GM23338 (cell line): ENCODE measurements around the gene GALNT4. TPM values are rescaled to one million over a fixed set of nuclear protein-coding genes. Genes with fewer than 3 reads are reported as not detected.

ENCODE experiments used
- ATAC-seq: fragments of 200-7000 bp; cut with Tn5 transposase; 3 replicates; pipeline ENCODE4 v1.9.1; 2020
- DNase-seq: peaks from one replicate; pipeline ENCODE4 v3.0.0-alpha.2; 2015; ENCODE audit warnings: low spot score
- H2AFZ ChIP-seq: fragments of 200-600 bp; sonication (generic); 2 replicates; pipeline ENCODE4 v1.8.0; 2016; ENCODE audit warnings: antibody characterized with exemption, mild to moderate bottlenecking, moderate library complexity
- H3F3A ChIP-seq: fragments of 200-600 bp; sonication (generic); replicated peaks from 2 replicates; pipeline ENCODE4 v1.8.0; 2017; ENCODE audit warnings: antibody characterized with exemption, mixed run types, low read depth
- H3K27ac ChIP-seq: fragments of 200-600 bp; sonication (generic); 2 replicates; pipeline ENCODE4 v1.6.1; 2016; ENCODE audit warnings: low read depth
- H3K27me3 ChIP-seq: fragments of 200-600 bp; sonication (generic); 2 replicates; pipeline ENCODE4 v1.8.0; 2016; ENCODE audit warnings: mild to moderate bottlenecking, mixed run types, moderate library complexity; ENCODE audit not compliant: insufficient read depth
- H3K36me3 ChIP-seq: fragments of 200-600 bp; sonication (generic); 2 replicates; pipeline ENCODE4 v1.8.0; 2016; ENCODE audit warnings: mild to moderate bottlenecking; ENCODE audit not compliant: insufficient read depth
- H3K4me1 ChIP-seq: fragments of 200-600 bp; sonication (generic); 2 replicates; pipeline ENCODE4 v1.8.0; 2016; ENCODE audit warnings: mild to moderate bottlenecking, moderate library complexity; ENCODE audit not compliant: insufficient read depth
- H3K4me2 ChIP-seq: fragments of 200-600 bp; sonication (generic); 2 replicates; pipeline ENCODE4 v1.7.1; 2017; ENCODE audit warnings: mixed run types
- H3K4me3 ChIP-seq: fragments of 200-600 bp; sonication (generic); 2 replicates; pipeline ENCODE4 v1.6.1; 2016; ENCODE audit warnings: mixed run types
- H3K79me2 ChIP-seq: fragments of 200-600 bp; sonication (generic); replicated peaks from 2 replicates; pipeline ENCODE4 v1.8.0; 2017; ENCODE audit warnings: mild to moderate bottlenecking; ENCODE audit not compliant: insufficient read depth
- H3K9me2 ChIP-seq: fragments of 200-600 bp; sonication (generic); 2 replicates; pipeline ENCODE4 v1.8.0; 2017; ENCODE audit not compliant: insufficient read depth
- H4K20me1 ChIP-seq: fragments of 200-600 bp; sonication (generic); replicated peaks from 2 replicates; pipeline ENCODE4 v1.8.0; 2017; ENCODE audit warnings: mild to moderate bottlenecking; ENCODE audit not compliant: insufficient read depth
- H3K27ac Mint-ChIP-seq: 2 replicates; pipeline ENCODE4 v1.8.0; 2020; ENCODE audit warnings: inconsistent platforms, mild to moderate bottlenecking, moderate library complexity, mixed read lengths
- H3K27me3 Mint-ChIP-seq: 3 replicates; pipeline ENCODE4 v1.8.0; 2022; ENCODE audit warnings: low read depth, mild to moderate bottlenecking, moderate library complexity, mixed read lengths, inconsistent platforms; ENCODE audit not compliant: insufficient read depth, poor library complexity
- H3K36me3 Mint-ChIP-seq: 3 replicates; pipeline ENCODE4 v1.8.0; 2021; ENCODE audit warnings: low read depth, mild to moderate bottlenecking, inconsistent platforms, moderate library complexity, mixed read lengths
- H3K4me1 Mint-ChIP-seq: 3 replicates; pipeline ENCODE4 v1.8.0; 2020; ENCODE audit warnings: mild to moderate bottlenecking, inconsistent platforms, mixed read lengths
- H3K4me3 Mint-ChIP-seq: 3 replicates; pipeline ENCODE4 v1.8.0; 2021; ENCODE audit warnings: moderate library complexity, mild to moderate bottlenecking, inconsistent platforms, mixed read lengths
- H3K9me3 Mint-ChIP-seq: 3 replicates; pipeline ENCODE4 v1.8.0; 2020; ENCODE audit warnings: moderate library complexity, mild to moderate bottlenecking, inconsistent platforms, mixed read lengths
- EZH2 ChIP-seq: fragments of 200-600 bp; sonication (generic); IDR thresholded peaks from one replicate; pipeline ENCODE4 v1.8.0; 2017; ENCODE audit warnings: antibody characterized with exemption, mild to moderate bottlenecking, low read depth; ENCODE audit not compliant: unreplicated experiment
- JUNB ChIP-seq: IDR thresholded peaks from one replicate; pipeline ENCODE4 v1.6.1; 2016; ENCODE audit warnings: antibody characterized with exemption; ENCODE audit not compliant: unreplicated experiment
- NANOG ChIP-seq: IDR thresholded peaks from 2 replicates; pipeline ENCODE4 v1.6.1; 2016; ENCODE audit warnings: antibody characterized with exemption, borderline replicate concordance
- POLR2AphosphoS5 ChIP-seq: IDR thresholded peaks from 2 replicates; pipeline ENCODE4 v1.6.1; 2016; ENCODE audit warnings: antibody characterized with exemption, low read depth
- STAT1 ChIP-seq: IDR thresholded peaks from one replicate; pipeline ENCODE4 v1.6.1; 2016; ENCODE audit warnings: antibody characterized with exemption; ENCODE audit not compliant: unreplicated experiment
- ZNF114 ChIP-seq: fragments of 250-450 bp; sonication (Bioruptor Pico); IDR thresholded peaks from 2 replicates; pipeline ENCODE4 v1.5.0; 2020; ENCODE audit warnings: mild to moderate bottlenecking, moderate library complexity
- ZNF331 ChIP-seq: fragments of 250-450 bp; sonication (Bioruptor Pico); IDR thresholded peaks from 2 replicates; pipeline ENCODE4 v1.5.0; 2020; ENCODE audit warnings: low read depth, mild to moderate bottlenecking, moderate library complexity
- polyA plus RNA-seq: library from polyadenylated mRNA; unstranded; fragments of >200 nt; fragmentation: Nextera tagmentation; extraction: Ambion mirVana; gene quantifications from 2 replicates; pipeline ENCODE4 v1.2.1, GENCODE V29; 2016
- total RNA-seq: library from RNA; depleted of rRNA; stranded (reverse); fragments of >200 nt; shearing (Covaris generic); gene quantifications from 2 replicates; pipeline ENCODE4 v1.2.3, GENCODE V29; 2014
- TF ChIP-seq, protein P1 (sequence below): IDR thresholded peaks from 2 replicates; pipeline ENCODE4 v1.6.1; 2016; ENCODE audit warnings: antibody characterized with exemption
- TF ChIP-seq, protein P2 (sequence below): fragments of 250-450 bp; sonication (Bioruptor Pico); IDR thresholded peaks from 2 replicates; pipeline ENCODE4 v1.5.0; 2020; ENCODE audit warnings: mild to moderate bottlenecking, moderate library complexity

The GALNT4 gene
- total and polyA plus RNA-seq, 2 experiments from 2014 or later = 1.1 to 2.4 TPM

DNA sequence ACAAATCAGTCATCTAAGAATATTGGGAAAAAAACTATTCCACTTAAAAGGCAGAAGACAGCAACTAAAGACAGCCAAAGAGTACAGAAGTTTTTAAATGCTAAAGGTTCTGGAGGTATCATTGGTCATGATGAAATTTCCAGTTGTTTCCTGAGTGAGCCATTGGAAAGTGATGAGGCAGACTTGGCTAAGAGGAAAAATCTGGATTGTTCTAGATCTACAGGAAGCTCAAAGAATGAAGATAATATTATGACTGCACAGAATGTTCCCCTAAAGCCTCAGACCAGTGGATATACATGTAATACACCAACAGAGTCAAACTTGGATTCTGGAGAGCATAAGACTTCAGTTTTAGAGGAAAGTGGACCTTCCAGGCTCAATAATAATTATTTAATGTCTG is 22.8 kb downstream of the GALNT4 start (continued):
- no peak for TF ChIP-seq ZNF331
- no peak for TF ChIP-seq NANOG
- TF ChIP-seq, protein P1, sequence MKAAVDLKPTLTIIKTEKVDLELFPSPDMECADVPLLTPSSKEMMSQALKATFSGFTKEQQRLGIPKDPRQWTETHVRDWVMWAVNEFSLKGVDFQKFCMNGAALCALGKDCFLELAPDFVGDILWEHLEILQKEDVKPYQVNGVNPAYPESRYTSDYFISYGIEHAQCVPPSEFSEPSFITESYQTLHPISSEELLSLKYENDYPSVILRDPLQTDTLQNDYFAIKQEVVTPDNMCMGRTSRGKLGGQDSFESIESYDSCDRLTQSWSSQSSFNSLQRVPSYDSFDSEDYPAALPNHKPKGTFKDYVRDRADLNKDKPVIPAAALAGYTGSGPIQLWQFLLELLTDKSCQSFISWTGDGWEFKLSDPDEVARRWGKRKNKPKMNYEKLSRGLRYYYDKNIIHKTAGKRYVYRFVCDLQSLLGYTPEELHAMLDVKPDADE = no peak
- TF ChIP-seq, protein P2, sequence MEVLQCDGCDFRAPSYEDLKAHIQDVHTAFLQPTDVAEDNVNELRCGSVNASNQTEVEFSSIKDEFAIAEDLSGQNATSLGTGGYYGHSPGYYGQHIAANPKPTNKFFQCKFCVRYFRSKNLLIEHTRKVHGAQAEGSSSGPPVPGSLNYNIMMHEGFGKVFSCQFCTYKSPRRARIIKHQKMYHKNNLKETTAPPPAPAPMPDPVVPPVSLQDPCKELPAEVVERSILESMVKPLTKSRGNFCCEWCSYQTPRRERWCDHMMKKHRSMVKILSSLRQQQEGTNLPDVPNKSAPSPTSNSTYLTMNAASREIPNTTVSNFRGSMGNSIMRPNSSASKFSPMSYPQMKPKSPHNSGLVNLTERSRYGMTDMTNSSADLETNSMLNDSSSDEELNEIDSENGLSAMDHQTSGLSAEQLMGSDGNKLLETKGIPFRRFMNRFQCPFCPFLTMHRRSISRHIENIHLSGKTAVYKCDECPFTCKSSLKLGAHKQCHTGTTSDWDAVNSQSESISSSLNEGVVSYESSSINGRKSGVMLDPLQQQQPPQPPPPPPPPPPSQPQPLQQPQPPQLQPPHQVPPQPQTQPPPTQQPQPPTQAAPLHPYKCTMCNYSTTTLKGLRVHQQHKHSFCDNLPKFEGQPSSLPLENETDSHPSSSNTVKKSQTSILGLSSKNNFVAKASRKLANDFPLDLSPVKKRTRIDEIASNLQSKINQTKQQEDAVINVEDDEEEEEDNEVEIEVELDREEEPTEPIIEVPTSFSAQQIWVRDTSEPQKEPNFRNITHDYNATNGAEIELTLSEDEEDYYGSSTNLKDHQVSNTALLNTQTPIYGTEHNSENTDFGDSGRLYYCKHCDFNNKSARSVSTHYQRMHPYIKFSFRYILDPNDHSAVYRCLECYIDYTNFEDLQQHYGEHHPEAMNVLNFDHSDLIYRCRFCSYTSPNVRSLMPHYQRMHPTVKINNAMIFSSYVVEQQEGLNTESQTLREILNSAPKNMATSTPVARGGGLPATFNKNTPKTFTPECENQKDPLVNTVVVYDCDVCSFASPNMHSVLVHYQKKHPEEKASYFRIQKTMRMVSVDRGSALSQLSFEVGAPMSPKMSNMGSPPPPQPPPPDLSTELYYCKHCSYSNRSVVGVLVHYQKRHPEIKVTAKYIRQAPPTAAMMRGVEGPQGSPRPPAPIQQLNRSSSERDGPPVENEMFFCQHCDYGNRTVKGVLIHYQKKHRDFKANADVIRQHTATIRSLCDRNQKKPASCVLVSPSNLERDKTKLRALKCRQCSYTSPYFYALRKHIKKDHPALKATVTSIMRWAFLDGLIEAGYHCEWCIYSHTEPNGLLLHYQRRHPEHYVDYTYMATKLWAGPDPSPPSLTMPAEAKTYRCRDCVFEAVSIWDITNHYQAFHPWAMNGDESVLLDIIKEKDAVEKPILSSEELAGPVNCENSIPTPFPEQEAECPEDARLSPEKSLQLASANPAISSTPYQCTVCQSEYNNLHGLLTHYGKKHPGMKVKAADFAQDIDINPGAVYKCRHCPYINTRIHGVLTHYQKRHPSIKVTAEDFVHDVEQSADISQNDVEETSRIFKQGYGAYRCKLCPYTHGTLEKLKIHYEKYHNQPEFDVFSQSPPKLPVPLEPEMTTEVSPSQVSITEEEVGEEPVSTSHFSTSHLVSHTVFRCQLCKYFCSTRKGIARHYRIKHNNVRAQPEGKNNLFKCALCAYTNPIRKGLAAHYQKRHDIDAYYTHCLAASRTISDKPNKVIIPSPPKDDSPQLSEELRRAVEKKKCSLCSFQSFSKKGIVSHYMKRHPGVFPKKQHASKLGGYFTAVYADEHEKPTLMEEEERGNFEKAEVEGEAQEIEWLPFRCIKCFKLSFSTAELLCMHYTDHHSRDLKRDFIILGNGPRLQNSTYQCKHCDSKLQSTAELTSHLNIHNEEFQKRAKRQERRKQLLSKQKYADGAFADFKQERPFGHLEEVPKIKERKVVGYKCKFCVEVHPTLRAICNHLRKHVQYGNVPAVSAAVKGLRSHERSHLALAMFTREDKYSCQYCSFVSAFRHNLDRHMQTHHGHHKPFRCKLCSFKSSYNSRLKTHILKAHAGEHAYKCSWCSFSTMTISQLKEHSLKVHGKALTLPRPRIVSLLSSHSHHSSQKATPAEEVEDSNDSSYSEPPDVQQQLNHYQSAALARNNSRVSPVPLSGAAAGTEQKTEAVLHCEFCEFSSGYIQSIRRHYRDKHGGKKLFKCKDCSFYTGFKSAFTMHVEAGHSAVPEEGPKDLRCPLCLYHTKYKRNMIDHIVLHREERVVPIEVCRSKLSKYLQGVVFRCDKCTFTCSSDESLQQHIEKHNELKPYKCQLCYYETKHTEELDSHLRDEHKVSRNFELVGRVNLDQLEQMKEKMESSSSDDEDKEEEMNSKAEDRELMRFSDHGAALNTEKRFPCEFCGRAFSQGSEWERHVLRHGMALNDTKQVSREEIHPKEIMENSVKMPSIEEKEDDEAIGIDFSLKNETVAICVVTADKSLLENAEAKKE = no peak
- TF ChIP-seq JUNB = no peak
- TF ChIP-seq ZNF114 (CRISPR knock-in tag) = no peak

DNA sequence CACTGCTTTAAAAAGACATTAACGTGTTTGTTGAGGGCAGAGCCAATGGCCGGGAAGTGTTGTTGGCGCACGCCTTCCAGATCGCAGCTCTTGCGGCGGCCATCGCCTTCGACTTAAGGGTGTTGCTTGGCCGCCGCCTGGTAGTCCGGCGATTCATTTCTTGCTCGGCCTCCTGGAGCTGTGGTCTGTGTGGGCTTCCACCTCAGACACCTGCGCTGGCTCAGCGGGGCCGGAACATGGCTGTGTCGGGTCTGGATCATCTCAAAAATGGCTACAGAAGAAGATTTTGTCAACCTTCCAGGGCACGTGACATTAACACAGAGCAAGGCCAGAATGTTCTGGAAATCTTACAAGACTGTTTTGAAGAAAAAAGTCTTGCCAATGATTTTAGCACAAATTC is 24.7 kb downstream of the GALNT4 start:
- no peak overlapping the region for H3K4me3 ChIP-seq
- no peak overlapping the region for H3K27ac Mint-ChIP-seq
- no peak overlapping the region for H2AFZ ChIP-seq
- H3K4me1 ChIP-seq = peaks cover 4% of the 10 kb centered on the region; the same call in 1 of the 2 replicates
- no peak overlapping the region for H3K4me2 ChIP-seq
- H3K4me1 Mint-ChIP-seq = peaks cover 9% of the 10 kb centered on the region
- H3K27me3 ChIP-seq = no peaks in the 10 kb centered on the region
- no peaks in the 10 kb centered on the region for H3K27me3 Mint-ChIP-seq
- DNase-seq (no peak), ATAC-seq (no peak)
- H3K36me3 ChIP-seq = no peaks in the 10 kb centered on the region
- no peaks in the 10 kb centered on the region for H4K20me1 ChIP-seq
- H3K4me3 Mint-ChIP-seq = no peak overlapping the region
- no peak overlapping the region for H3K27ac ChIP-seq
- H3K79me2 ChIP-seq = no peaks in the 10 kb centered on the region
- H3K9me3 Mint-ChIP-seq = no peaks in the 10 kb centered on the region; the same call in 1 of the 3 replicates
- peaks cover 4% of the 10 kb centered on the region; the same call in 2 of the 3 replicates for H3K36me3 Mint-ChIP-seq
- H3F3A ChIP-seq = no peaks in the 10 kb centered on the region
- no peaks in the 10 kb centered on the region for H3K9me2 ChIP-seq
- TF ChIP-seq ZNF114 (CRISPR knock-in tag) (no peak), EZH2 (no peak), POLR2AphosphoS5 (no peak), ZNF331 (no peak), STAT1 (no peak)
- TF ChIP-seq, protein P2 = no peak
